ENCODE data around the gene OGFR. TPM values are rescaled to one million over a fixed set of nuclear protein-coding genes. Genes with fewer than 3 reads are reported as not detected.
A peak's percentile ranks its signal among the peaks of the same experiment; 100 is the strongest.

The OGFR gene
- total and polyA plus RNA-seq, 2 experiments from 2014 or later: 49.9 to 83.1 TPM

DNA sequence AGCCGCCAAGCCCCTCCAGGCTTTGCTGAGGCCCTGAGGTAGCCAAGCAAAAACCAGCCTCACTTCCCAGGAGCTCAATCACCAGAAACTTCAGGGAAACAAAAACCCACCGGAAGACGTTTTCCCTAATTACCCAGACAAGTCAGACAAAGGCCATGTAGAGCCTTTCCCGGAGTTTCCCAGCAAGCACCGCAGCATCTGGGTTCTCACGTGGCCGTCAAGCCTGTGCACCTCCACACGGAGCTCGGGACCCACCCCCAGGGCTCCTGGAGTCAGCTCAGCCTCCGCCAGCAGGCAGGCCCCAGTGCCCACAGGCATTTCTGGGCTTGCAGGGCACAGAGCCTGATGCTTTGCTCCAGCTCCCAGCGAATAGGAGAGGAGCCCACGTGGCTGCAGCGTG is 18.5 kb upstream of the OGFR start:
- Histone ChIP-seq H3K27ac (peak overlapping the region; percentile 91), H3K4me3 (no peak overlapping the region), H3K9me3 (ENCODE audit: low read depth) (no peaks in the 10 kb centered on the region), H3K4me1 (ENCODE audit: low read depth) (peaks cover 13% of the 10 kb centered on the region), H3K36me3 (no peaks in the 10 kb centered on the region), H3K27me3 (no peaks in the 10 kb centered on the region)
- TF ChIP-seq, protein P1, sequence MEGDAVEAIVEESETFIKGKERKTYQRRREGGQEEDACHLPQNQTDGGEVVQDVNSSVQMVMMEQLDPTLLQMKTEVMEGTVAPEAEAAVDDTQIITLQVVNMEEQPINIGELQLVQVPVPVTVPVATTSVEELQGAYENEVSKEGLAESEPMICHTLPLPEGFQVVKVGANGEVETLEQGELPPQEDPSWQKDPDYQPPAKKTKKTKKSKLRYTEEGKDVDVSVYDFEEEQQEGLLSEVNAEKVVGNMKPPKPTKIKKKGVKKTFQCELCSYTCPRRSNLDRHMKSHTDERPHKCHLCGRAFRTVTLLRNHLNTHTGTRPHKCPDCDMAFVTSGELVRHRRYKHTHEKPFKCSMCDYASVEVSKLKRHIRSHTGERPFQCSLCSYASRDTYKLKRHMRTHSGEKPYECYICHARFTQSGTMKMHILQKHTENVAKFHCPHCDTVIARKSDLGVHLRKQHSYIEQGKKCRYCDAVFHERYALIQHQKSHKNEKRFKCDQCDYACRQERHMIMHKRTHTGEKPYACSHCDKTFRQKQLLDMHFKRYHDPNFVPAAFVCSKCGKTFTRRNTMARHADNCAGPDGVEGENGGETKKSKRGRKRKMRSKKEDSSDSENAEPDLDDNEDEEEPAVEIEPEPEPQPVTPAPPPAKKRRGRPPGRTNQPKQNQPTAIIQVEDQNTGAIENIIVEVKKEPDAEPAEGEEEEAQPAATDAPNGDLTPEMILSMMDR (IDR thresholded peaks at IDR 0.05; ENCODE audit: low read depth, low read length): no peak
- no peak for DNase-seq (ENCODE audit: low read depth in 1 of 2, low spot score in 1 of 2)

DNA sequence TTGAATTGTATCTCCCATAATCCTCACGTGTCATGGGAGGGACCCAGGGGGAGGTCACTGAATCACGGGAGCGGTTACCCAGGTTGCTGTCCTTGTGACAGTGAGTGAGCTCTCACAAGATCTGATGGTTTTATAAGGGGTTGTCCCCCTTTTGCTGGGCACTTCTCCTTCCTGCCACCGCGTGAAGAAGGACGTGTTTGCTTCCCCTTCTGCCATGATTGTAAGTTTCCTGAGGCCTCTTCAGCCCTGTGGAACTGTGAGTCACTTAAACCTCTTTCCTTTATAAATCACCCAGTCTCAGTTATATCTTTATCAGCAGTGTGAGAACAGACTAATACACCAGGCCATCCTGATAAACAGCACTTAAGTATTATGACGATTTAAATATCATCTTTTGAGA is 17.3 kb upstream of the OGFR start:
- H3K36me3 ChIP-seq: no peaks in the 10 kb centered on the region
- H3K27ac ChIP-seq: no peak overlapping the region
- TF ChIP-seq, protein P1 (IDR thresholded peaks at IDR 0.05; ENCODE audit: low read depth, low read length): no peak
- H3K4me3 ChIP-seq: no peak overlapping the region
- no peaks in the 10 kb centered on the region for H3K27me3 ChIP-seq
- DNase-seq (ENCODE audit: low read depth in 1 of 2, low spot score in 1 of 2): no peak
- H3K9me3 ChIP-seq (ENCODE audit: low read depth): no peaks in the 10 kb centered on the region
- peaks cover 15% of the 10 kb centered on the region for H3K4me1 ChIP-seq (ENCODE audit: low read depth)

DNA sequence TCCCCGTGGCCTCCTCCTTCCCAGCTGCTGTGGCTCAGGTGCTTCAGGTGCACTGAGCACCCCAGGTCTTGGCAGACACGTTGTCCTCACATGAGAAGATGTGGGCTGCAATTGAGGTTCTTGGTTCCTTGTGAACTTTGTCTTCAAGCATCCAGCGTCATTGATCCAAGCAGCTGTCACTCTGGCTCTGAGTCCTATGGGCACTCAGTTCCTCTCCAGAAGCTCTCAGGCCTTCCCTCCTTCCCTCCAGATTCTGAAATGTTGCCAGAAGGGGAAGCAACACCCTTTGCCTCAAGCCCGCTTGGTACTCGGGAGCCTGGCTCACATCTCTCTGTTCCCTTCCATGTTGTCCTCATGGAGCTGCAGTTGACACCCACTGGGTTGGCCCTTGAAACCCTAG is 16.8 kb upstream of the OGFR start:
- Histone ChIP-seq H3K9me3 (ENCODE audit: low read depth) (no peaks in the 10 kb centered on the region), H3K27ac (no peak overlapping the region), H3K27me3 (no peaks in the 10 kb centered on the region), H3K4me1 (ENCODE audit: low read depth) (peaks cover 15% of the 10 kb centered on the region), H3K4me3 (no peak overlapping the region), H3K36me3 (no peaks in the 10 kb centered on the region)
- TF ChIP-seq, protein P1 (IDR thresholded peaks at IDR 0.05; ENCODE audit: low read depth, low read length): no peak
- DNase-seq (ENCODE audit: low read depth in 1 of 2, low spot score in 1 of 2): no peak

DNA sequence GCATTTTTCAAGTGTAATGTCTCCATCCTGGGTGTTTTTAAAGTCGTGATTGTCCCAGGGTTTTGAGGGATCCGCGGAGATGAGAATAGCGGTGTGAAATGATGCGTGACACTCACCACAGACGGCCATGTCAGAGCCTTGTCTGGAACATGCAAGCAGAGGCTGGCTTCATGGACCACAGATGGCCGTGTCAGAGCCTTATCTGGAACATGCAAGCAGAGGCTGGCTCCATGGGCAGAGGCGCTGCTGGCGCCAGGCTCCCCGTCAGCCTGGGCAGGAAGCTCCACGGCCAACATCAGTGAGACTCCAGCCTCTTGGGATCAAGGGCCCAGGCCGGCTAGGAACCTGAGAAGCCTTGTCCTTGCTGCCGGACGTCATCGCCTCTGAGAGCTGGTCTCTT is 16.0 kb upstream of the OGFR start:
- TF ChIP-seq, protein P1 (IDR thresholded peaks at IDR 0.05; ENCODE audit: low read depth, low read length): no peak
- Histone ChIP-seq H3K4me3 (no peak overlapping the region), H3K36me3 (no peaks in the 10 kb centered on the region), H3K27me3 (no peaks in the 10 kb centered on the region), H3K9me3 (ENCODE audit: low read depth) (no peaks in the 10 kb centered on the region), H3K4me1 (ENCODE audit: low read depth) (peaks cover 15% of the 10 kb centered on the region), H3K27ac (no peak overlapping the region)
- DNase-seq (ENCODE audit: low read depth in 1 of 2, low spot score in 1 of 2): no peak

- no peak for DNase-seq (ENCODE audit: low read depth in 1 of 2, low spot score in 1 of 2)
- H3K4me3 ChIP-seq: no peak overlapping the region
- TF ChIP-seq, protein P1 (IDR thresholded peaks at IDR 0.05; ENCODE audit: low read depth, low read length): no peak
- H3K27me3 ChIP-seq: no peaks in the 10 kb centered on the region
- no peaks in the 10 kb centered on the region for H3K9me3 ChIP-seq (ENCODE audit: low read depth)
- H3K4me1 ChIP-seq (ENCODE audit: low read depth): peaks cover 15% of the 10 kb centered on the region
- no peaks in the 10 kb centered on the region for H3K36me3 ChIP-seq
- H3K27ac ChIP-seq: no peak overlapping the region
Observed at GRCh38 chr20:62790075-62790474, 14.6 kb upstream of the OGFR start.
